Neural cell (in vitro differentiated cells): ENCODE measurements around the gene FKBP2. TPM values are rescaled to one million over a fixed set of nuclear protein-coding genes. Genes with fewer than 3 reads are reported as not detected.

Experiments used
- H2AFZ ChIP-seq: fragments of 200-600, 300-800 bp; sonication (generic), shearing (Covaris generic); 2 replicates; pipeline ENCODE4 v1.6.0; 2014; ENCODE audit warnings: low read depth, mild to moderate bottlenecking, antibody characterized with exemption, low read length, moderate library complexity
- H3F3A ChIP-seq: fragments of 200-600 bp; shearing (Covaris generic); 2 replicates; pipeline ENCODE4 v1.6.1; 2016; ENCODE audit warnings: mild to moderate bottlenecking, moderate library complexity, mixed read lengths, antibody characterized with exemption, low read length; ENCODE audit not compliant: insufficient read depth, poor library complexity, severe bottlenecking
- H3K27ac ChIP-seq: fragments of 200-600, 300-800 bp; sonication (generic), shearing (Covaris generic); 2 replicates; pipeline ENCODE4 v1.5.1; 2014; ENCODE audit warnings: mild to moderate bottlenecking, low read length, moderate library complexity
- H3K27me3 ChIP-seq: fragments of 300-800, 200-600 bp; sonication (generic), shearing (Covaris generic); 2 replicates; pipeline ENCODE4 v1.6.0; 2014; ENCODE audit warnings: mild to moderate bottlenecking, low read depth, low read length, moderate library complexity; ENCODE audit not compliant: insufficient read depth
- H3K36me3 ChIP-seq: fragments of 300-800, 200-600 bp; sonication (generic), shearing (Covaris generic); 2 replicates; pipeline ENCODE4 v1.5.1; 2014; ENCODE audit warnings: mild to moderate bottlenecking, antibody characterized with exemption, low read length, moderate library complexity; ENCODE audit not compliant: insufficient read depth
- H3K4me2 ChIP-seq: fragments of 300-800, 200-600 bp; sonication (generic), shearing (Covaris generic); 2 replicates; pipeline ENCODE4 v1.6.0; 2014; ENCODE audit warnings: mild to moderate bottlenecking, low read length
- H3K4me3 ChIP-seq: fragments of 300-800, 200-600 bp; sonication (generic), shearing (Covaris generic); 2 replicates; pipeline ENCODE4 v1.5.1; 2014; ENCODE audit warnings: mild to moderate bottlenecking, low read length, moderate library complexity
- H3K79me2 ChIP-seq: fragments of 200-600 bp; shearing (Covaris generic); replicated peaks from 2 replicates; pipeline ENCODE4 v1.6.0; 2014; ENCODE audit warnings: mild to moderate bottlenecking, low read length, moderate library complexity; ENCODE audit not compliant: insufficient read depth
- H3K9ac ChIP-seq: fragments of 300-800, 200-600 bp; sonication (generic), shearing (Covaris generic); 2 replicates; pipeline ENCODE4 v1.6.1; 2016; ENCODE audit warnings: mild to moderate bottlenecking, low read length, mixed read lengths
- H3K9me2 ChIP-seq: fragments of 200-600 bp; shearing (Covaris generic); 2 replicates; pipeline ENCODE4 v1.6.1; 2016; ENCODE audit warnings: mild to moderate bottlenecking, low read length, mixed read lengths; ENCODE audit not compliant: insufficient read depth
- H3K9me3 ChIP-seq: fragments of 200-600, 300-800 bp; sonication (generic), shearing (Covaris generic); 2 replicates; pipeline ENCODE4 v1.6.1; 2016; ENCODE audit warnings: mild to moderate bottlenecking, mixed run types, low read length, moderate library complexity, mixed read lengths
- H4K20me1 ChIP-seq: fragments of 200-600 bp; shearing (Covaris generic); 2 replicates; pipeline ENCODE4 v1.6.1; 2016; ENCODE audit warnings: mild to moderate bottlenecking, mixed run types; ENCODE audit not compliant: insufficient read depth
- CTCF ChIP-seq: fragments of 450-650 bp; IDR thresholded peaks from 2 replicates; pipeline ENCODE4 v1.5.1; 2014; ENCODE audit warnings: antibody characterized with exemption, mild to moderate bottlenecking, moderate library complexity; ENCODE audit not compliant: poor library complexity, severe bottlenecking
- EP300 ChIP-seq: fragments of 450-650 bp; conservative IDR thresholded peaks from 2 replicates; pipeline ENCODE4 v1.6.1; 2014; ENCODE audit warnings: antibody characterized with exemption, mild to moderate bottlenecking, moderate library complexity; ENCODE audit not compliant: poor library complexity, severe bottlenecking
- EZH2 ChIP-seq: fragments of 200-600, 300-800 bp; shearing (Covaris generic), sonication (generic); IDR thresholded peaks from 2 replicates; pipeline ENCODE4 v1.6.1; 2014; ENCODE audit warnings: antibody characterized with exemption, low read length, borderline replicate concordance, mild to moderate bottlenecking; ENCODE audit not compliant: insufficient read depth, poor library complexity, severe bottlenecking
- MXI1 ChIP-seq: fragments of 450-650 bp; conservative IDR thresholded peaks from 2 replicates; pipeline ENCODE4 v1.6.1; 2014; ENCODE audit warnings: antibody characterized with exemption, mild to moderate bottlenecking; ENCODE audit not compliant: poor library complexity, severe bottlenecking
- POLR2AphosphoS5 ChIP-seq: IDR thresholded peaks from 2 replicates; pipeline ENCODE4 v1.6.1; 2012
- RAD21 ChIP-seq: fragments of 450-650 bp; conservative IDR thresholded peaks from 2 replicates; pipeline ENCODE4 v1.6.1; 2014; ENCODE audit warnings: antibody characterized with exemption, mild to moderate bottlenecking, moderate library complexity
- REST ChIP-seq: IDR thresholded peaks from 2 replicates; pipeline ENCODE4 v1.6.1; 2012; ENCODE audit warnings: borderline replicate concordance
- SMC3 ChIP-seq: fragments of 450-650 bp; conservative IDR thresholded peaks from 2 replicates; pipeline ENCODE4 v1.6.1; 2014; ENCODE audit warnings: antibody characterized with exemption, mild to moderate bottlenecking, moderate library complexity; ENCODE audit not compliant: poor library complexity
- TAF1 ChIP-seq: IDR thresholded peaks from 2 replicates; pipeline ENCODE4 v1.6.1; 2012; ENCODE audit warnings: low read depth
- polyA plus RNA-seq: library from polyadenylated mRNA; depleted of rRNA; stranded (reverse); fragments of >200 nt; gene quantifications from 2 replicates; pipeline ENCODE4 v1.2.3, GENCODE V29; 2014

Gene FKBP2
- polyA plus RNA-seq, 1 donor from 2014 or later = 47.4 TPM

- peak overlapping the region; percentile 84 for H3K4me3 ChIP-seq
- no peak overlapping the region for H3K27ac ChIP-seq
These were observed 15.8 kb upstream of the FKBP2 start for GRCh38 chr11:64224891-64225607.

GRCh38 chr11:64225608-64226506 lies 15.0 kb upstream of the FKBP2 start, which contains the start of the genes NUDT22 and TRPT1:
TSS of gene NUDT22 (plus strand) at chr11:64226274. CDS start at chr11:64226653, 379 bp downstream.
TSS of gene TRPT1 (minus strand) at chr11:64226186. CDS start at chr11:64225860, 326 bp downstream.
- Histone ChIP-seq H2AFZ (peak within 1 kb of the TSS; percentile 84), H3K27ac (peak within 1 kb of the TSS; percentile 51), H4K20me1 (no peaks in the 10 kb centered on the region)

More at GRCh38 chr11:64224891-64225607, 15.8 kb upstream of the FKBP2 start:
- Histone ChIP-seq H3K79me2 (peaks cover 6% of the 10 kb centered on the region), H3K27me3 (no peaks in the 10 kb centered on the region), H2AFZ (no peak overlapping the region), H3K9me2 (no peaks in the 10 kb centered on the region), H3K9ac (peak overlapping the region; percentile 83), H3F3A (no peaks in the 10 kb centered on the region), H3K4me2 (peak overlapping the region; percentile 68), H3K36me3 (no peaks in the 10 kb centered on the region), H3K9me3 (no peaks in the 10 kb centered on the region), H4K20me1 (no peaks in the 10 kb centered on the region)
- TF ChIP-seq MXI1 = no peak

More at GRCh38 chr11:64225608-64226506, 15.0 kb upstream of the FKBP2 start, which contains the start of the genes NUDT22 and TRPT1:
- Histone ChIP-seq H3K36me3 (no peaks in the 10 kb centered on the region), H3K27me3 (no peaks in the 10 kb centered on the region), H3K9me2 (no peaks in the 10 kb centered on the region), H3K9me3 (no peaks in the 10 kb centered on the region), H3F3A (no peaks in the 10 kb centered on the region), H3K4me3 (peak within 1 kb of the TSS; percentile 84), H3K4me2 (peak within 1 kb of the TSS; percentile 68), H3K79me2 (peaks cover 6% of the 10 kb centered on the region), H3K9ac (peak within 1 kb of the TSS; percentile 83)
- TF ChIP-seq MXI1 (peak; percentile 67), RAD21 (peak; percentile 31), TAF1 (peak; percentile 54), POLR2AphosphoS5 (peak; percentile 68), SMC3 (peak; percentile 38), EZH2 (no peak), REST (no peak), CTCF (peak; percentile 68), EP300 (peak; percentile 13)
